ENCODE measurements around the gene VPS37D. TPM values are rescaled to one million over a fixed set of nuclear protein-coding genes. Genes with fewer than 3 reads are reported as not detected.
"Not testable (repeated sequence)": the region's sequence is repeated elsewhere in the genome, so short reads cannot be mapped to it uniquely, and the experiment has no call there.

Gene VPS37D
- 10 to 100 TPM in 2 of 5 donors, 1 to 10 TPM in 3; 5.5 to 12.3 (median 8.2) TPM for polyA plus RNA-seq (ENCODE audit: insufficient read depth in 1 of 5, insufficient read length in 5 of 5, low replicate concordance in 1 of 5)
- long read RNA-seq, donor 1, transcript VPS37D-201 (4 exons, 1,624 nt): major isoform, 13 of 13 reads
- long read RNA-seq, donor 1, partial matches to known transcripts: 0 of 13 reads
- long read RNA-seq, donor 1, other reads (novel, unspliced or antisense): 0 of 13 reads
- long read RNA-seq, donor 2, partial matches to known transcripts: 0 of 3 reads
- long read RNA-seq, donor 2, other reads (novel, unspliced or antisense): 0 of 3 reads
- long read RNA-seq, donor 3, transcript VPS37D-201 (4 exons, 1,624 nt): major isoform, 7 of 7 reads
- long read RNA-seq, donor 3, partial matches to known transcripts: 0 of 7 reads
- long read RNA-seq, donor 3, other reads (novel, unspliced or antisense): 0 of 7 reads
- long read RNA-seq, donor 4, transcript VPS37D-201 (4 exons, 1,624 nt): major isoform, 8 of 8 reads
- long read RNA-seq, donor 4, partial matches to known transcripts: 0 of 8 reads
- long read RNA-seq, donor 4, other reads (novel, unspliced or antisense): 0 of 8 reads
- long read RNA-seq, donor 5, partial matches to known transcripts: 8 of 12 reads
- long read RNA-seq, donor 5, other reads (novel, unspliced or antisense): 0 of 12 reads
- long read RNA-seq, donor 6, transcript VPS37D-201 (4 exons, 1,624 nt): major isoform, 8 of 8 reads
- long read RNA-seq, donor 6, partial matches to known transcripts: 0 of 8 reads
- long read RNA-seq, donor 6, other reads (novel, unspliced or antisense): 0 of 8 reads
- long read RNA-seq, donor 7, transcript VPS37D-201 (4 exons, 1,624 nt): major isoform, 12 of 12 reads
- long read RNA-seq, donor 7, partial matches to known transcripts: 0 of 12 reads
- long read RNA-seq, donor 7, other reads (novel, unspliced or antisense): 0 of 12 reads
- long read RNA-seq, donor 8, partial matches to known transcripts: 0 of 3 reads
- long read RNA-seq, donor 8, other reads (novel, unspliced or antisense): 0 of 3 reads

GRCh38 chr7:73667344-73668102 is at the start of gene VPS37D:
VPS37D (plus strand) TSS chr7:73667831; CDS start chr7:73667959, 128 bp downstream.
- DNase-seq: peak; percentile 90

GRCh38 chr7:73618538-73618937 is 49.1 kb upstream of the VPS37D start:
- DNase-seq: no peak

GRCh38 chr7:73619394-73619793 is 48.2 kb upstream of the VPS37D start:
- not testable (repeated sequence) for DNase-seq

GRCh38 chr7:73621168-73622063 is 46.2 kb upstream of the VPS37D start:
- no peak for DNase-seq

GRCh38 chr7:73622527-73622908 is 45.1 kb upstream of the VPS37D start:
- DNase-seq: no peak

- DNase-seq: no peak
These were observed 44.5 kb upstream of the VPS37D start for GRCh38 chr7:73622909-73623797.

GRCh38 chr7:73623798-73624668 is 43.6 kb upstream of the VPS37D start, which contains the start of gene MLXIPL:
MLXIPL (minus strand) TSS chr7:73624522; CDS start chr7:73624492, 30 bp downstream.
- DNase-seq: peak; percentile 46 to 52

GRCh38 chr7:73624669-73625001 is 43.0 kb upstream of the VPS37D start:
- no peak for DNase-seq

GRCh38 chr7:73625276-73625675 is 42.4 kb upstream of the VPS37D start:
- DNase-seq: no peak

- DNase-seq: no peak
These were observed 40.8 kb upstream of the VPS37D start for GRCh38 chr7:73626814-73627213.

- DNase-seq: no peak
These were observed 39.1 kb upstream of the VPS37D start for GRCh38 chr7:73628504-73628903.

- no peak for DNase-seq
These were observed 36.1 kb upstream of the VPS37D start for GRCh38 chr7:73631558-73631957.

- DNase-seq: no peak
These were observed 34.3 kb upstream of the VPS37D start for GRCh38 chr7:73633323-73633722.

- DNase-seq: no peak
These were observed 33.8 kb upstream of the VPS37D start for GRCh38 chr7:73633844-73634243.

GRCh38 chr7:73635428-73636200 is 32.0 kb upstream of the VPS37D start:
- no peak for DNase-seq

- no peak for DNase-seq
These were observed 28.7 kb upstream of the VPS37D start for GRCh38 chr7:73638911-73639310.

- no peak for DNase-seq
These were observed 24.8 kb upstream of the VPS37D start for GRCh38 chr7:73642834-73643233.
